Retina (tissue), 1 donor: ENCODE results near the gene FATE1.
"Not testable (repeated sequence)": the region's sequence is repeated elsewhere in the genome, so short reads cannot be mapped to it uniquely, and the experiment has no call there.

ENCODE experiments used
- DNase-seq: peaks from one replicate; pipeline ENCODE4 v3.0.0-alpha.2; 2016

FATE1 gene, protein sequence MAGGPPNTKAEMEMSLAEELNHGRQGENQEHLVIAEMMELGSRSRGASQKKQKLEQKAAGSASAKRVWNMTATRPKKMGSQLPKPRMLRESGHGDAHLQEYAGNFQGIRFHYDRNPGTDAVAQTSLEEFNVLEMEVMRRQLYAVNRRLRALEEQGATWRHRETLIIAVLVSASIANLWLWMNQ

DNA sequence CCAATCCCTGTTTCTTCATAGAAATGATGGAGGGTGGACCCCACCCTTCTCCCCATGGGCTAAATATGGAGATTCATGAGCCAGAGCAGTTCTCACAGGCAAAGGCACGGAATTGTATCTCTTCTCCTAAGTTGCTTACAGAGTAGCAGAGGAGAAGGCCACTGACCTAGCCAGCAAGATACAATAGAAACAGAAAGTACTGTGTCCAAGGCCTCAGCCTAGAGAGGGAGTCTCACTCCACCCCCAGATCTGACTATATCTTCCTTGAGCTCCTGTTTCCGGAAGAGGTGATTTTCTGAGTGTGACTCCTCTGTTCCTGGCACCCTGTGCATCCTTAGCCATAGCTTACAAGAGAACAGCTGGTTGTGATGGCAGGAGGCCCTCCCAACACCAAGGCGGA lies at the start of gene FATE1:
Gene FATE1, plus strand, starts transcription at position 284 of the 400 bp plus-strand sequence. Its CDS starts 85 bp downstream, at position 369.
- DNase-seq, result no peak

DNA sequence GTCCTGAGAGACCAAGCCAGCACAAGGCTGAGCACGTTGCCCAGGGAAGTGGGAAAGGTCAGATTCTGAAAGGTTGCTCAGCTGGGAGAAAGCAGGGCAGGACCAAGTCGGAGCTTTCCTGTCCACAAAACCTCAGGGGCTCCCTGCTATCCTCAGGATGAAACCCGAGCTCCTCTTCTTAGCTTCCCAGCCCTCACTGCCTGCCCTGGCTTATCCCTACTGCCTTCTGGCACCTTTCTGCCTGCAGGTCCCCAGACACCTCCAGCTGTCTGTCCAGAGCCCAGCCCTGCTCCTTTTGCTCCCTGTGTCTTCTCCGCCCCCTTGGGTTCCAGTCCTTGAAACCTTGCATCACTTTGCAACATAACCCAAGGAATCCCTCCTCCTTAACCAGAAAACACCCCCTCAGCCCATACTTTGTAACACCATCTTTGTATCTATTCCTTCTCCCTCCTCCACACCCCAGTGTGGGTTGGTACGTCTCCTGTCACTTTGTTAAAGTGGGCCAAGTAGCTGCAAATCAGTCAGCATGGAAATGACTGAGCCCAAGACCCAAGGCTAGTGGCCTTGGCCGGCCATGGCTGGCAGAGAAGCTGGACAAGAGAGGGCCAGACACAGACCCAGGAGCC lies 40.6 kb upstream of the FATE1 start:
- DNase-seq, result no peak

DNA sequence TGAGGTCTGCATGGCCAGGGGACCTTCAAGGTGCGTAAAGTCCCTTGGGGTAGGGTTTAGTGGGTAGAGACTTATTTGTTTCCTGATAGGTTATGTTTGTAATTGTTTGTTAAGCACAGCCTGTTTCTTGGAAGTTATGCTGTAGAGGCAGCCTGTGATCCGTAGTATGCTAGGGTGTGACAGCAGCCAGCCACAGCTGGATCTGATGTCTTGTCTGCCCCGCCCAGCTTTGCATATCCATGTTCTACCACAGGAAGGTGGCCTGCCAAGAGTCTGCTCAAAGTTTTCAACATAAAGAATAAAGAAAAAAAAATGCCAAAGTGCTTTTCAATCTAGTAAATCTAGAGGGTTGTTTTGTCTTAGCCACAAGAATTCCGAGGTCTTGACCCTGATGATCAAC lies 39.6 kb upstream of the FATE1 start:
- no peak for DNase-seq

DNA sequence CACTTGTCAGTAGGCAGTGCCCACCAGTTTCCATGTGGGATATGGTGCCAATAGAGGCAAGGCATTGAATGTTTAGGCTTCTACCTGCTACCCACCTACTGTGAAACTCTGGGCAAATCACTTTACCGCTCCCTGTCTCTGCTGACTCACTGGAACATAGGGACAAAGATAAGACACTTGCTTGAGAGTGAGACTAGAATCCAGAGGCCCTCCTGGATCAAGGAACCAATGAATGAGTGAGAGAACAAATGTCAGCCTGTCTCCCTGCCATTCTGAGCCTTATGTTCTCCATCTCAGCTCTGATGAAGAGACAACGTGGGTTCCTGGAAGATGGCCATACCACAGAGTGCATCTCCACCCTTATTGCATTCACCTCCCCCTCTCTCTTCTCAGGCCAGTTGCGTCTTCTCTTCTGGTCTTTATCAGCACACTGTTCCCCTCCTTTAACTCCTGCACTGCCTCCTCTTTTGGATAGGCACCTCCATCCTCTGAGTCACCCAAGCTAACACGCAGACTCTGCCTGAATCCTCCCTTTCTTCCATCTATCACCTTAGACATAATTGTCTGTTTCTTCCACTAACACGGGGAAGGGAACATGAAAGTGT lies 35.9 kb upstream of the FATE1 start:
- no peak for DNase-seq

DNA sequence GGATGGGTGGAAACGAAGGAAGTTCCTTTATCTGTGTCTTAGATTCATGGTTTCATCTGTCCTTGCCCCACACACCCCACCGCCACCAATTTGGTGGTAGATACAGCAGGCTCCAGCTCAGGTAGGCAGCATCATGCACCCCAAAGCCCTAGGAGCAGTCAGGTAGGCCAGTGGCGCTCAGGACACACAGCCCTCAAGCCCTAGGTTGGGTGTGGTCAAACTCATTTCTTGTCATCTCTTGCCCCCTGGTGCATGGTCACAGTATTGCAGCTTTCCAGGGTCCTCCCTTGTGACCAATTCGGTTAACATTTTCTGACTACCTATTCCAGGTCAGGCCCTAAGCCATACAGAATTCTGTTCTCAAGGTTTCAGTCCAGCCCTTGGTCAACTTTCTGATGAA lies 35.0 kb upstream of the FATE1 start:
- peak; percentile 59 for DNase-seq

DNA sequence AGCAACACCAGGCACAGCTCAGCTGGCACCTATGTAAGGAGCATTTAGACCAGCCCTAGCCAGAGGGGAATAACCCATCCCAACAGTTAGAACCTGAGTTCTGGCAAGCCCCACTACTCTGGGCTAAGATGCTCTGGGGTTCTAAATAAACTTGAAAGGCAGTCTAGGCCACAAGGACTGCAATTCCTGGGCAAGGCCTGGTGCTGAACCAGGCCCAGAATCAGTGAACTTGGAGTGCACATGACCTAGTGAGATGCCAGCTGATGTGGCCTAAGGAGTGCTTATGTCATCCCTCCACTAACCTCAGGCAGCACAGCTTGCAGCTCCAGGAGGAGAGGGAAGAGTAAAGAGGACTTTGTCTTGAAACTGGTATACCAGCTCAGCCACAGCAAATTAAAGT lies 28.2 kb upstream of the FATE1 start:
- DNase-seq, result no peak

DNA sequence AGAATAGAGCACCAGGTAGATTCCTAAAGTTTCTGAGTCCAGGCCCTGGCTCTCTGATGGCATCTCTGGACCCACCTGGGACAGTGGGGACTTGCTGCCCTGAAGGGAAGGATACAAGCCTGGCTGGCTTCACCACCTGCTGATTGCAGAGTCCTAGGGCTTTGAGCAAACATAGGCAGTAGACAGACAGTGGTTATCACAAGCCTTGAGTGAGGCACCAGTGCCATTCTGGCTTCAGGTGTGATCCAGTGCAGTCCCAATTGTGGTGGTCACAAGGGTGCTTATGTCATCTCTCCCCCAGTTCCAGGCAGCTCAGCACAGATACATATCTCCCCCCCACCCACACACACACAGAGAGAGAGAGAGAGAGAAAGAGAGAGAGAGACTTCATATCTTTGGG lies 27.1 kb upstream of the FATE1 start:
- DNase-seq, result no peak

DNA sequence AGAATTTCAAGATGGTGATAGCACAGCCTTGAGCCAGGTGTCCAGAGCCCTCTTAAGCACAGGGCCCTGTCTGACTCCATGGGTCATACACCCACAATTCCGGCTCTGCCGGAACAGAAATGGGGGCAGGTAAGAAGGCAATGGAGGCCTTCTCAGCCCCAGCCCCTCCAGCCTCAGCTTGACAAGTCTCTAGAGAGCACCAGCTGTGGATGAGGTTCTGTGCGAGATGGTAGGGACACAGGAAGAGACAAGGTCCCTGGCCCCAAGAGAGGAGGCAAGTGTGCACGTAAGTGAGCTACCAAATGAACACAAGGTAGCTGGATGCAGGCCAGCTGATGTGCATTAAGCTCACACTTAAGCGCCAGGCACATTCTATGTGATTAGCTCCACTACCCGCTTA lies 23.0 kb upstream of the FATE1 start:
- no peak for DNase-seq

DNA sequence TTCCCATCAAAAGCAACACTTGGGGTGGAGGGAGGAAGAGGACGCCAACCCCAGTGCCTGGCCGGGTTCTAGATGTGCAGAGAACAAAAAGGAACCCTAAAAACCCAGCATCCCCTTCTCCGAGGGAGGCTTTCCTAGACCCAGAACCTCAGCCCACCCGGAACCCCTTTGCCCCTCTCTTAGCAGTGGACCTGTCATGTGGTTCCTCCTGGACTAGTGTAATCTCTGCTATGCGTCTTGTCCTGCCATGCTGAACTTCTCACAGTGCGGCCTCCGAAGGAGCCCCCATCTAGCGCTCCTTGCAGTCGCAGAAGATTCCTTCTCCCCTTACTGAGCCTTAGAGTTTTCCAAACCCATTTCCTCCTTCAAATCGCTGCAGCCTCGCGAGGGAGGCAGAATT lies 21.7 kb upstream of the FATE1 start:
- DNase-seq, result peak; percentile 20

DNA sequence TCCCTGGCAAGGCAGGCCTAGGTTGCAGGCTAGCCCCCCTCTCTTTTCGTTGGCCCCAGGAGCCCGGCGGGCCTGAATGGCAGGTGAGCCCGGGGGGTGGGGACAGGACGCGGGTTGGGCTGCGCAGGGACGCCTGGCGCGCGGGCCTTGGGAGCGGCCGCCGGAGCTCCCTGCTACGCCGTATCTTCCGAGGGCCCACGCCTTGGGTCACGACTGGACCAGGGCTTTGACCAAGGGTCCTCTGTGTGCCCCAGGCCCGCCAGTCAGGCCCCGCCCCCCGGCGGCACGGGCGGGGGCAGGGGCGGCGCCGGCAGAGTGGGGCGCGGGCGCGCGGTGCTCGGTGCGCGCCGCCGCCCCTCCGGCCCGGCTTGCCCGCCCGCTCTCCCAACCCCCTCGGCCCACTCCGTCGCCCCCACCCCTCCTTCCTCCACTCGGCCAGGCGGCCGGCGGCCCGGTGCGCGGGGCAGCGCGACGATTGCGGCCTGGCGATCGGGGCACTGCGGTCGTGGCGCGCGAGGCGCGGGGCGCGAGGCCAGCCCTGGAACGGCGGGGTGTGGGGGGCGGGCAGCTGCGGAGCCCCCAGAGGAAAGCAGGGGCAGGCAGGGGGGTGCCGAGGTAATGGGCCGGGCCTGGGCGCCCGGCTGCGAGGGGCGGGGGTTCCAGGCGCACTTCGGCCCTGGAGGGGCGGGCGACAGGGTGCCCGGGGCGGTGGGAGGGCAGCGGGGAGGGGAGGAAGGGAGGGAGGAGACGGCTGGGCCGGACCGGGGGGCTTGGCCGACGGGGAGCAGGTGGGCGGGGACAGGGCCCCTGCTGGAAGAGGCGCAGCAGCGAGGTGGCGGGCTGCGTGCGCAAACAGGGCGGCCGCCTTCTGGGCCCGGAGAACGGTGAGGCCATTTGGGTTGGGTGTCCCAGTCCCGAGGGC lies 20.9 kb upstream of the FATE1 start, which contains the start of gene PRRG3:
Gene PRRG3, plus strand, starts transcription at position 798 of the 922 bp plus-strand sequence. CDS start 3,357 bp downstream, outside the sequence.
- peak; percentile 44 for DNase-seq

DNA sequence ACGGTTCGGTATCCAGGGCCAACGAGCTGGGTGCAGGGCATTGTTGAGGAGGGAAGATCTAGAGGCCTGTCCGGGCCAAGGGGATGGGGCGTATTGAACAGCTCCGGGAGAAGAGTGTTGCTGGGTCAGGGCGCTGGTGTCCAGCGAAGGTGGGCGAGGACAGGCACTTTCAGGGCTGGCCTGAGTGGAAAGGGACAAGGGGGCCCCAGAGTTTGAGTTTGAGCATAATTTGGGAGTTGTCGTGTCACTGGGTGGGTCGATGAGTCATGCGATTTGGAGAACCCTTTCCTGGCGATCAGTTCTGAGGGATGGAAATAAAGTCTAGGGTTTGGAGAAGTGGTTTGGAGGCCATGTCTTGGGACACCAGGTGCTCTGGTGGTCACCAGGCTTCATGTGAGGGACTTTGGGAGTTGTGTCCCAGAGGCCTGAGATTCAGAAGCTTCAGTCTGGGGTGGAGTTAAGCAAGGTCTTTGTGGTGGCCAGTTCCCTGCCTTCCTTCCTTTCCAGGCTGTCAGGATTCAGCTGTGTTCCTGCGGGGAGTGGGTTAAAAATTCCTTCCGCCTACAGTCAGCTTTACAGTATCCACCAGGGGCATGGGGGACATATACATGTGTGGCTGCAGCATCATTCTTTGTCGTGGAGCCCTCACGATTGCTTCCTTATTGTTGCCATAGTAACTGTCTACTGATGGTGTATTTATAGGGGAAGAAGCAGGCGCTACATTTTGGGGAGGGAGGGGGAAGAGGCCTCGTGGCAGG lies 20.1 kb upstream of the FATE1 start:
- peak; percentile 56 for DNase-seq

DNA sequence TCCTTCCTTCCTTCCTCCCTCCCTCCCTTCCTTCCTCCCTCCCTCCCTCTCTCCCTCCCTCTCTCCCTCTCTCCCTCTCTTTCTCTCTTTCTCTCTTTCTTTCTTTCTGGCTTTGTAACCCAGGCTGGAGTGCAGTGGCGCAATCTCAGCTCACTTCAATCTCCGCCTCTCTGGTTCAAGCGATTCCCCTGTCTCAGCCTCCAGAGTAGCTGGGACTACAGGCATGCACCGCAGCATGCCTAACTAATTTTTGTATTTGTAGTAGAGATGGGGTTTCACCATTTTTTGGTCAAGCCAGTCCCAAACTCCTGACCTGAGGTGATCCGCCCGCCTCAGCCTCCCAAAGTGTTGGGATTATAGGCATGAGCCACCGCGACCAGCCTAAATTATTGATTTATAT lies 18.8 kb upstream of the FATE1 start:
- DNase-seq, result not testable (repeated sequence)

DNA sequence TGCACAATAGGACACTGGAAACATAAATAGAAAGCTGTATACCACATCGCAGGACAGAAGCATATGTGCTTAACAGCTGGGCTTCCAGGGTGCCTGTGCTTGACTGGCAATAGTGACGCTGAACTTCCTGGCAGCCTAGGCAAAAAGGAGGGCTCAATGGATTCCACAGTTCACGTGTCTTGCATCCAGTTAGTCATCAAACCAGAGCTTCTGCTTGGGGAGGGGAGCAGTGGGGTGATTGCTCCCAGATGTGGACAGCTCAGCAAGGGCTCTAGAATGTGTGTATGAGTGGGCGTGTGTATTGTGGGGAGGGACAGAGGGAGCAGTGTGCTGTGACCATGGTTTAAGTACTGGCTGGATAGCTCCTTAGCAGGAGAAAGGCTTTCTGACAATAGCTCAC lies 18.3 kb upstream of the FATE1 start:
- no peak for DNase-seq

DNA sequence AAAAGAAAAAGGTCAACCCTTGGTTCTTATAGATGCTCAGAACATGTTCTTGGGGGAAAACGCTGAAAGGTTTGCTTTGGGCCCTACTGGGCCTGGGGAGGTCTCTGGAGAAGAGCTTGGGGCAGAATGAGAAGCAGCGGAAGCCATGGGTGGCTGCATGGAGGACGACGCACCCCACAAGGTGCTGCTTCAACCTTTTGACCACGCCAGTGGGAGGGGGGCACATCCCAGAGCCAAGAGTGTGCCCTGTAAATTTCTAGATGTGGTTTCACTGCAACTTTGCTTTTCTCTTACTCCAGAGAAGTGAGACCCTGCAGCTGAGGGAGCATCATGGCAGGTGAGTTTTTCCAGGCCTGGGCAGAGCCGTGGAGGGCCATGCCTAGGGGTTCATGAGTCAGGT lies 17.4 kb upstream of the FATE1 start:
- DNase-seq, result no peak

DNA sequence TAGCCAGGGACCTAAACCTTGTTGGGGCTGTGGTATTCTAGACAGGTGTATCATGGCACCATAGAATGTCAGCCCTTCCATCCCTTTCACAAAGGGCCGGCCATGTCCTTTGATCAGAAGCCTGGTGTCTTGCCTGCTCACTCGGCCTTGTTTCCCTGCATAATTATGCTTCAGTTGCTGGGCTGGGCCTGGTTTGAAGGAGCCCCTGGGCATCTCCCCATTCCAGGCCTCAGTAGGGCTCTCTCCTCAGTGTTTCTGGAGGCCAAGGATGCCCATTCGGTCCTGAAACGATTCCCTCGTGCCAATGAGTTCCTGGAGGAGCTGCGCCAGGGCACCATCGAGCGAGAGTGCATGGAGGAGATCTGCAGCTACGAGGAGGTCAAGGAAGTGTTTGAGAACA lies 16.1 kb upstream of the FATE1 start:
- no peak for DNase-seq

DNA sequence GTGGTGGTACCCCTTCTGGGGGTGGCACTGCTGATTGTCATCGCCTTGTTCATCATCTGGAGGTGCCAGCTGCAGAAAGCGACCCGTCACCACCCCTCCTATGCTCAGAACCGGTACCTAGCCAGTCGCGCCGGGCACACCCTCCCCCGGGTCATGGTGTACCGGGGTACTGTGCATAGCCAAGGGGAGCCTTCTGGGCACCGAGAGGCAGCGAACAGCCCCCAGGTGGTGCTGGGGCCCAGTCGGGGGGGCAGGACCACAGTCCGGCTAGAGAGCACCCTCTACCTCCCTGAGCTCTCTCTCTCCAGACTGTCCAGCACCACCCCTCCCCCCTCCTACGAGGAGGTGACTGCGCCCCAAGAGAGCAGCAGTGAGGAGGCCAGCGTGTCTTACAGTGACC lies 15.3 kb upstream of the FATE1 start:
- DNase-seq, result no peak

DNA sequence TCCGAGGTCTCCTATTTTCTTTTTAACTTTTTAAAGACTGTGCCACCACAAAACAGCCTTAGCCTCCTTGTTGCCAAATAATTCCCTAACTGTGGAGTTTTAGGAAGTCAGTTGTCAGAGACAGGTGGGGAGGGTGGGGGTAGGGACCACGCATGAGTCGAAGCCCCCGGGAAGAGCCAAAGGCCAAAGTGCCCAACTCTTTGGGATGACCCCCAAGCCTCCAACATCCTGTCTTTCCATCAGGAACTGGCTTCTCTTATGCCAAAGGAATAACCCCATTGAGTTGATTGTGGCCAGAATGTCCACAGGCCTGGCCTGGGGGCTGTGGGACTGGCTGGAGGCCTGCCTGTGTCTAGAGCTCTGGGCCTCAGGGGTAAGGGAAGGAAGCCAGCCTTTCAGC lies 14.8 kb upstream of the FATE1 start:
- DNase-seq, result no peak

DNA sequence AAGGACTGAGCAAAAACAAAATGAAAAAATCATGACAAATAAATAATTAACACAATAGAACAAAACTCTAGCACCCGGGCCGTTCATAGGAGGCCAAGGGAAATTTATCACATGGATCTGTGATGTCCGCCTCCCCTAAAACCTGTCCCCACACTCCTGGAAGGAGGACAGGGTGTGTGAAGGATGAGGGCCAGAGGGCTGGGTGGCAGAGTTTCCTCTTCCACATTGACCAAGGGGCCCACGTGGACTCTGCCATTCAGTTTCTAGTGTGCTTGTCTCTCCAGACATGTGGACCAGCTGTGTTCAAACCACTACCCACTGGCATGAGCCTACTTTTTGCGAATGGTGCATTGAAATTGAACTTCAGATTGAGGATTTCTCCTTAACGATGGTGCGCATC lies 14.3 kb upstream of the FATE1 start:
- no peak for DNase-seq

DNA sequence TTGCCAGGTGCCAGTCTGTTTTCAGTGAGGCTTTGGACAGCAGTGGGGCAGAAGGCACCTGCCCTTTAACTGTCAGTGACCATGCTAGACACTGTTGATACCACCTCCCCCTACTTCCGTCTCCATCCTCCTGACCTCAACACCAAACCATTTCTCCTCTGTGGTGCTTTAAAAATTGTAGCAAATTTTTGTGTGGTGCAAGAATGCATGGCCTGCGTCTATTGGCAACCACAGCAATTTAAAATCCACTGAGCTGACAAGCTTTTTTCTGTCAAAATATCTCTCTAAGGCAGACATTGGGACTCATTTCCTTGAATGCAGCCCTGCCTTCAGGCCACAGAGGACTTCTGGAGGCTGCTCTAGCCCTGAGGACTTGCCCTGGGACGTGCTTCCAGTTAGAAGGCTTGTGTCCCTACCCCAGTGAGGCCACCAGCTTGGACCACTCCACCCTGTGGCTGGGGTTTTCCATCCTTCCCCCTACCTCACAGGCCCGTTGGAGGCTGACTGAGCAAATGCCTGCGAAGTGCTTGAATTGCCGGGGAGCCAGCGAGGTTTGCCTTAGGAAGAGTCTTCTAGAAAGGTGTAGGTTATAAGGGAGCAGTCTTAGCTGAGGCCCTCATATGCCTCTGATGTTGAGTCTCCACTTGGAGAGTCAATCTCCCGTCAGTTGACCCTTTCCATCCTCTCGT lies 13.7 kb upstream of the FATE1 start:
- no peak for DNase-seq

DNA sequence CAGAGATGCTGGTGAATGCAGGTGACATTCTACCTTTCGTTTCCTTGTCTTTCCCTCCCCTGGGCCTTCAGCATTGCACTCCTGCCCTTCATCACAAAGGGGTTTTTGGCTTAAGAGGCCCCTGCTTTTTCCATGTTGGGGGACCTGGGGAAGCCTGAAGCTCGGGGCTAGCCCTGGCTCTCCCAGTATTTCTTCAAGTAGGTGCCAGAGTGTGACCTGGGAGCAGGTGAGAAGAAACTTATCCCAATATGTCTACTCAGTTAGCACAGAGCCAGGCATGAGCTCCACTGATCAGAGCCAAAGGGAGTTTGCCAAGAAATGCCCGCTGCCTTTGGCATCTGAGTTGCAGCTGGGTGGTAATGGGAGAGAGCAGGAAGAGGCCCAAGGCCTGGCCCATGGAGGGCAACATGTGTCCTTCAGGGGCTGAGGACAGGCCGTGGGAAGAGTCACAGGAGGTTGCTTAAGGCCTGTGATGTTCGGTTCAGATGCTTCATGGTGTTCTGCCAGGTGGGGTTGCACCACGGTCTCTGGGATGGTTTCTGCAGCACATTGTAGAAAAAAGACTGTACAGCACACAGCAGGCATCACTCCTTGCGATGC lies 13.0 kb upstream of the FATE1 start:
- no peak for DNase-seq

DNA sequence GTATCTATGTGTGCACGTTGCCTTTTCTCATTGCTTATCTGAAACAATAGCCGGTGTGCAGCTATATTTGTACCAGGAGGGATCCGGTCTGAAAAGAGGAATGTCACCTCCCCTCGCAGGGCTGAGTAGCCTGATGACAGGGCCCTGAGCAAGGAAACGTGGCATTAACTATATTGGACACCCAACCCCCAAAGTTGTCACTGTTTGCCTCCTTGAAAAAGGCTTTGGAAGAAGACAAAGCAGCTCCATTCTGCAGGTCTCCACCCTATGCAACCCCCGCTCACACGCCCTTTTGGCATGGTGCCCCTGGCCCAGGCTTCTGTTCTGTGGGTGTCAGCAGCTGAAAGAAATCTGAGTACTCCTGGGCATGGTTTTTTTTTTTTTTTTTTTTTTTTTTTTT lies 12.3 kb upstream of the FATE1 start:
- DNase-seq, result no peak
